IMR-90 (cell line): ENCODE data around the gene GKN1. TPM values are rescaled to one million over a fixed set of nuclear protein-coding genes. Genes with fewer than 3 reads are reported as not detected.

Experiments used
- ATAC-seq: fragments of 200-7000 bp; cut with Tn5 transposase; 2 replicates; pipeline ENCODE4 v1.9.1; 2020; ENCODE audit warnings: low read depth, mild to moderate bottlenecking, moderate library complexity
- BruUV-seq: library from RNA; stranded (reverse); fragments of 400-500 nt; replicated peaks from 2 replicates; lab custom pipeline; 2021; lab: Mats Ljungman, UMichigan
- CTCF ChIA-PET: fragments of 300-600 bp; formaldehyde crosslinking; extraction: SDS; loops from one replicate; lab custom pipeline; 2021; ENCODE audit warnings: antibody characterized with exemption; lab: Yijun Ruan, JAX
- POLR2A ChIA-PET: fragments of 300-600 bp; sonication (Branson Sonifier 250); formaldehyde crosslinking; loops from one replicate; lab custom pipeline; 2022; ENCODE audit warnings: antibody characterized with exemption; ENCODE audit not compliant: unreplicated experiment; lab: Charles Lee
- DNase-seq: peaks from one replicate; pipeline ENCODE4 v3.0.0; 2013
- H2AFZ ChIP-seq: replicated peaks from 2 replicates; pipeline ENCODE3; 2013; ENCODE audit warnings: low read length, mild to moderate bottlenecking; ENCODE audit not compliant: poor library complexity
- H2AK5ac ChIP-seq: 2 replicates; pipeline ENCODE4 v1.6.1; 2013; ENCODE audit warnings: low read depth, low read length, inconsistent platforms
- H2AK9ac ChIP-seq: replicated peaks from 2 replicates; pipeline ENCODE3; 2013; ENCODE audit warnings: mild to moderate bottlenecking, low read depth, low read length, moderate library complexity; ENCODE audit not compliant: poor library complexity
- H2BK120ac ChIP-seq: 2 replicates; pipeline ENCODE4 v1.6.1; 2013; ENCODE audit warnings: low read depth, low read length, inconsistent platforms
- H2BK15ac ChIP-seq: 3 replicates; pipeline ENCODE4 v1.6.1; 2013; ENCODE audit warnings: low read depth, low read length, inconsistent platforms
- H2BK20ac ChIP-seq: 2 replicates; pipeline ENCODE4 v1.6.1; 2013; ENCODE audit warnings: low read depth, mild to moderate bottlenecking, inconsistent platforms, low read length, moderate library complexity
- H2BK5ac ChIP-seq: 2 replicates; pipeline ENCODE4 v1.6.1; 2013; ENCODE audit warnings: mild to moderate bottlenecking, low read depth, low read length, inconsistent platforms; ENCODE audit not compliant: poor library complexity, severe bottlenecking
- H3K14ac ChIP-seq: replicated peaks from 2 replicates; pipeline ENCODE4 v1.6.1; 2013; ENCODE audit warnings: low read depth, low read length, inconsistent platforms
- H3K18ac ChIP-seq: 2 replicates; pipeline ENCODE4 v1.6.1; 2013; ENCODE audit warnings: low read depth, low read length, control low read depth
- H3K23ac ChIP-seq: 2 replicates; pipeline ENCODE4 v1.6.1; 2013; ENCODE audit warnings: low read depth, low read length, inconsistent platforms
- H3K27ac ChIP-seq: 2 replicates; pipeline ENCODE4 v1.5.1; 2013; ENCODE audit warnings: mild to moderate bottlenecking, control low read depth, low read length; ENCODE audit not compliant: insufficient read depth
- H3K27me3 ChIP-seq: 2 replicates; pipeline ENCODE4 v1.6.1; 2013; ENCODE audit warnings: low read length; ENCODE audit not compliant: control insufficient read depth, insufficient read depth
- H3K36me3 ChIP-seq: 2 replicates; pipeline ENCODE4 v1.6.1; 2013; ENCODE audit warnings: low read length, mixed read lengths; ENCODE audit not compliant: control insufficient read depth, insufficient read depth
- H3K4ac ChIP-seq: 2 replicates; pipeline ENCODE4 v1.6.1; 2013; ENCODE audit warnings: low read depth, low read length, inconsistent platforms
- H3K4me1 ChIP-seq: 2 replicates; pipeline ENCODE4 v1.6.1; 2013; ENCODE audit warnings: low read length, mixed read lengths; ENCODE audit not compliant: control insufficient read depth, insufficient read depth
- H3K4me2 ChIP-seq: 2 replicates; pipeline ENCODE4 v1.6.1; 2013; ENCODE audit warnings: low read depth, mild to moderate bottlenecking, control low read depth, low read length, moderate library complexity
- H3K4me3 ChIP-seq: 2 replicates; pipeline ENCODE4 v1.5.1; 2013; ENCODE audit warnings: low read depth, mild to moderate bottlenecking, control low read depth, low read length, moderate library complexity; ENCODE audit not compliant: insufficient read depth
- H3K56ac ChIP-seq: 2 replicates; pipeline ENCODE4 v1.6.1; 2013; ENCODE audit warnings: low read length, inconsistent platforms; ENCODE audit not compliant: insufficient read depth; ENCODE audit errors: extremely low read depth
- H3K79me1 ChIP-seq, 2 experiments: 2 replicates each; pipeline ENCODE4 v1.6.1; 2013; ENCODE audit warnings: low read length in 2 of 2, inconsistent platforms in 1 of 2, low read depth in 1 of 2
- H3K9ac ChIP-seq: 2 replicates; pipeline ENCODE4 v1.6.1; 2013; ENCODE audit warnings: low read depth, low read length, control low read depth
- H3K9me1 ChIP-seq: 2 replicates; pipeline ENCODE4 v1.6.1; 2013; ENCODE audit warnings: low read length, inconsistent platforms; ENCODE audit not compliant: insufficient read depth
- H3K9me3 ChIP-seq: 2 replicates; pipeline ENCODE4 v1.6.1; 2013; ENCODE audit warnings: low read length; ENCODE audit not compliant: control insufficient read depth, insufficient read depth
- H4K20me1 ChIP-seq: 2 replicates; pipeline ENCODE4 v1.6.1; 2013; ENCODE audit warnings: low read length, inconsistent platforms; ENCODE audit not compliant: insufficient read depth
- H4K5ac ChIP-seq: 2 replicates; pipeline ENCODE4 v1.6.1; 2013; ENCODE audit warnings: mild to moderate bottlenecking, low read depth, low read length, control low read depth
- H4K8ac ChIP-seq, 2 experiments: 2 replicates each; pipeline ENCODE4 v1.6.1; 2013; ENCODE audit warnings: low read depth in 2 of 2, low read length in 2 of 2, control low read depth in 1 of 2, inconsistent platforms in 1 of 2
- H4K91ac ChIP-seq: 2 replicates; pipeline ENCODE4 v1.6.1; 2013; ENCODE audit warnings: low read depth, low read length, inconsistent platforms; ENCODE audit not compliant: insufficient read depth
- BHLHE40 ChIP-seq: fragments of 150-350 bp; IDR thresholded peaks from 2 replicates; pipeline ENCODE4 v1.6.1; 2016; ENCODE audit warnings: mild to moderate bottlenecking, low read depth, low read length
- CEBPB ChIP-seq: IDR thresholded peaks from 2 replicates; pipeline ENCODE4 v1.6.1; 2012; ENCODE audit warnings: low read depth, low read length, improper control_type of control experiment
- CHD1 ChIP-seq: IDR thresholded peaks from 2 replicates; pipeline ENCODE4 v1.6.1; 2012; ENCODE audit warnings: low read depth, low read length, improper control_type of control experiment
- FOS ChIP-seq: fragments of 150-350 bp; IDR thresholded peaks from 2 replicates; pipeline ENCODE4 v1.6.1; 2016; ENCODE audit warnings: low read depth, low read length
- MAFK ChIP-seq: IDR thresholded peaks from 2 replicates; pipeline ENCODE4 v1.6.1; 2012; ENCODE audit warnings: low read depth, low read length, improper control_type of control experiment
- MAZ ChIP-seq: IDR thresholded peaks from 2 replicates; pipeline ENCODE4 v1.6.1; 2012; ENCODE audit warnings: low read depth, mild to moderate bottlenecking, low read length, improper control_type of control experiment, moderate library complexity, borderline replicate concordance
- MXI1 ChIP-seq: IDR thresholded peaks from 2 replicates; pipeline ENCODE4 v1.6.1; 2012; ENCODE audit warnings: low read depth, mild to moderate bottlenecking, low read length, moderate library complexity, borderline replicate concordance
- NFE2L2 ChIP-seq: fragments of 150-350 bp; IDR thresholded peaks from 2 replicates; pipeline ENCODE4 v1.6.1; 2016; ENCODE audit warnings: low read depth, mild to moderate bottlenecking, low read length
- POLR2A ChIP-seq: IDR thresholded peaks from 2 replicates; pipeline ENCODE4 v1.6.1; 2012; ENCODE audit warnings: mild to moderate bottlenecking, low read depth, low read length
- RAD21 ChIP-seq: IDR thresholded peaks from 2 replicates; pipeline ENCODE4 v1.6.1; 2012; ENCODE audit warnings: low read length, improper control_type of control experiment
- RCOR1 ChIP-seq: IDR thresholded peaks from 2 replicates; pipeline ENCODE4 v1.6.1; 2012; ENCODE audit warnings: mild to moderate bottlenecking, low read length, improper control_type of control experiment; ENCODE audit not compliant: insufficient replicate concordance
- RFX5 ChIP-seq: IDR thresholded peaks from 2 replicates; pipeline ENCODE4 v1.8.0; 2012; ENCODE audit warnings: low read depth, mild to moderate bottlenecking, low read length, moderate library complexity
- SMC3 ChIP-seq: fragments of 150-350 bp; IDR thresholded peaks from 2 replicates; pipeline ENCODE4 v1.6.1; 2016; ENCODE audit warnings: low read depth, mild to moderate bottlenecking, antibody characterized with exemption, low read length, moderate library complexity
- WGBS, 2 experiments: methylation state at CpG; one replicate each; pipeline versions ENCODE4 v1.1.5 to v1.1.7; 2013; ENCODE audit warnings: missing lambda C conversion rate in 2 of 2; ENCODE audit not compliant: insufficient read length in 1 of 2; ENCODE audit errors: extremely low coverage in 2 of 2; 5-methylcytosine and 5-hydroxymethylcytosine counted together
- dilution Hi-C: fragments of 300-500 bp; cut with HindIII; formaldehyde crosslinking; loops from one replicate; pipeline ENCODE4 v1.14.3; 2018; ENCODE audit warnings: low sequenced_read_pairs; ENCODE audit not compliant: unreplicated experiment
- in situ Hi-C: fragments of 300-500 bp; cut with MboI; formaldehyde crosslinking; loops from 3 replicates; pipeline ENCODE4 v1.14.3; 2019; ENCODE audit warnings: low sequenced_read_pairs, inconsistent platforms, mixed read lengths
- intact Hi-C: fragments of 100-400 bp; cut with micrococcal nuclease; formaldehyde crosslinking; loops from 2 replicates; pipeline ENCODE4 v1.10.0; 2022
- polyA plus RNA-seq, 3 experiments: library from polyadenylated mRNA; depleted of rRNA; stranded (reverse); fragments of >200 nt; gene quantifications; 2 replicates each; pipeline ENCODE4 v1.2.3, GENCODE V29; 2012; ENCODE audit warnings: low replicate concordance in 1 of 3
- total RNA-seq: library from RNA; depleted of rRNA; stranded (reverse); fragments of >200 nt; gene quantifications from 2 replicates; pipeline ENCODE4 v1.2.3, GENCODE V29; 2012
- TF ChIP-seq, protein P1 (sequence below): conservative IDR thresholded peaks from 2 replicates; pipeline ENCODE4 v1.5.1; 2012; ENCODE audit warnings: mild to moderate bottlenecking, low read depth, low read length, improper control_type of control experiment
- TF ChIP-seq, protein P2 (sequence below): fragments of 150-350 bp; IDR thresholded peaks from 2 replicates; pipeline ENCODE4 v1.6.1; 2017; ENCODE audit warnings: mild to moderate bottlenecking, antibody characterized with exemption, low read length, low read depth
- TF ChIP-seq, protein P3 (sequence below): fragments of 150-350 bp; IDR thresholded peaks from 2 replicates; pipeline ENCODE4 v1.6.1; 2016; ENCODE audit warnings: low read depth, mild to moderate bottlenecking, low read length, moderate library complexity, borderline replicate concordance

The GKN1 gene
- total and polyA plus RNA-seq, 2 of the 4 experiments (the other 2 are of a cell fraction), result not detected

DNA sequence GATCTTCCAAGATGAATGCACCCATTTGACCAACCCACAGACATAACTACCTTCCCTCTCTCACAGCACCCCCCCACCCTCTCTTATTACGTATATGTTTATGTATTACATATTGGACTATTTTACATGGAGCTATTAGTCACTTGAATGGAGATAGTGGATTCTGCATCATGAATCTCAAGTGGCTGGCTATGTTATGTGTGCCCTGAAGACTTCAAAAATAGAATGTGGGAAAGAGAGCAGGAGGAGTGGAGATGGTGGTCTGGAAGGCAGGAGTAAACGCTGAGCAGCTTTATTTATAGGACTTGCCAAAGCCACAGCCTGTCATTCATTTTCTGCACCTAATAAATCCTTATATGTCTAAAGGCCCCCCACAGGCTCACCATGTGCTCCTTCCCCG is 43.4 kb downstream of the GKN1 start:
- H3K9ac ChIP-seq, result no peak overlapping the region
- TF ChIP-seq CEBPB (no peak), NFE2L2 (no peak), RAD21 (no peak), MXI1 (no peak), MAFK (no peak), FOS (no peak), POLR2A (no peak), RCOR1 (no peak), CHD1 (no peak), SMC3 (no peak), MAZ (no peak), RFX5 (no peak), BHLHE40 (no peak)
- TF ChIP-seq, protein P1, sequence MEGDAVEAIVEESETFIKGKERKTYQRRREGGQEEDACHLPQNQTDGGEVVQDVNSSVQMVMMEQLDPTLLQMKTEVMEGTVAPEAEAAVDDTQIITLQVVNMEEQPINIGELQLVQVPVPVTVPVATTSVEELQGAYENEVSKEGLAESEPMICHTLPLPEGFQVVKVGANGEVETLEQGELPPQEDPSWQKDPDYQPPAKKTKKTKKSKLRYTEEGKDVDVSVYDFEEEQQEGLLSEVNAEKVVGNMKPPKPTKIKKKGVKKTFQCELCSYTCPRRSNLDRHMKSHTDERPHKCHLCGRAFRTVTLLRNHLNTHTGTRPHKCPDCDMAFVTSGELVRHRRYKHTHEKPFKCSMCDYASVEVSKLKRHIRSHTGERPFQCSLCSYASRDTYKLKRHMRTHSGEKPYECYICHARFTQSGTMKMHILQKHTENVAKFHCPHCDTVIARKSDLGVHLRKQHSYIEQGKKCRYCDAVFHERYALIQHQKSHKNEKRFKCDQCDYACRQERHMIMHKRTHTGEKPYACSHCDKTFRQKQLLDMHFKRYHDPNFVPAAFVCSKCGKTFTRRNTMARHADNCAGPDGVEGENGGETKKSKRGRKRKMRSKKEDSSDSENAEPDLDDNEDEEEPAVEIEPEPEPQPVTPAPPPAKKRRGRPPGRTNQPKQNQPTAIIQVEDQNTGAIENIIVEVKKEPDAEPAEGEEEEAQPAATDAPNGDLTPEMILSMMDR, result no peak
- TF ChIP-seq, protein P2, sequence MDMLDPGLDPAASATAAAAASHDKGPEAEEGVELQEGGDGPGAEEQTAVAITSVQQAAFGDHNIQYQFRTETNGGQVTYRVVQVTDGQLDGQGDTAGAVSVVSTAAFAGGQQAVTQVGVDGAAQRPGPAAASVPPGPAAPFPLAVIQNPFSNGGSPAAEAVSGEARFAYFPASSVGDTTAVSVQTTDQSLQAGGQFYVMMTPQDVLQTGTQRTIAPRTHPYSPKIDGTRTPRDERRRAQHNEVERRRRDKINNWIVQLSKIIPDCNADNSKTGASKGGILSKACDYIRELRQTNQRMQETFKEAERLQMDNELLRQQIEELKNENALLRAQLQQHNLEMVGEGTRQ, result no peak
- TF ChIP-seq, protein P3, sequence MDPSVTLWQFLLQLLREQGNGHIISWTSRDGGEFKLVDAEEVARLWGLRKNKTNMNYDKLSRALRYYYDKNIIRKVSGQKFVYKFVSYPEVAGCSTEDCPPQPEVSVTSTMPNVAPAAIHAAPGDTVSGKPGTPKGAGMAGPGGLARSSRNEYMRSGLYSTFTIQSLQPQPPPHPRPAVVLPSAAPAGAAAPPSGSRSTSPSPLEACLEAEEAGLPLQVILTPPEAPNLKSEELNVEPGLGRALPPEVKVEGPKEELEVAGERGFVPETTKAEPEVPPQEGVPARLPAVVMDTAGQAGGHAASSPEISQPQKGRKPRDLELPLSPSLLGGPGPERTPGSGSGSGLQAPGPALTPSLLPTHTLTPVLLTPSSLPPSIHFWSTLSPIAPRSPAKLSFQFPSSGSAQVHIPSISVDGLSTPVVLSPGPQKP, result no peak
- DNase-seq, result peak; percentile 49
- H3K27me3 ChIP-seq, result no peaks in the 10 kb centered on the region
- peaks cover 43 to 72% of the 10 kb centered on the region in 2 experiments for H3K79me1 ChIP-seq
- ChIA-PET CTCF (no interaction called here), POLR2A (no interaction called here)
- H2BK120ac ChIP-seq, result no peak overlapping the region
- H2BK5ac ChIP-seq, result no peak overlapping the region
- H2BK20ac ChIP-seq, result no peak overlapping the region
- no peak overlapping the region for H3K14ac ChIP-seq
- no peak overlapping the region for H3K27ac ChIP-seq
- peaks cover 14% of the 10 kb centered on the region for H3K36me3 ChIP-seq
- H3K4me1 ChIP-seq, result peaks cover 11% of the 10 kb centered on the region
- H3K18ac ChIP-seq, result no peak overlapping the region
- in situ Hi-C loops (loop anchor here (10.0 kb wide), 1 partner anchor 157 kb away; no protein-coding TSS in a partner anchor), intact Hi-C loops (loop anchor here (10.0 kb wide), 1 partner anchor 553 kb away; the partner anchor contains the start of genes APLF and FBXO48), dilution Hi-C loops (loop anchor here (25.0 kb wide), 1 partner anchor 294 kb away; no protein-coding TSS in a partner anchor)
- no peak overlapping the region for H4K8ac ChIP-seq
- no peak for ATAC-seq
- no peak overlapping the region for H4K5ac ChIP-seq
- no peak overlapping the region for H3K4me3 ChIP-seq
- H3K23ac ChIP-seq, result peak overlapping the region; percentile 26; the same call in 1 of the 2 replicates
- no peak overlapping the region for H2AK5ac ChIP-seq
- no peak overlapping the region for H3K56ac ChIP-seq
- peaks cover 64% of the 10 kb centered on the region for H4K20me1 ChIP-seq
- H2AK9ac ChIP-seq, result no peak overlapping the region
- H3K9me1 ChIP-seq, result peaks cover 31% of the 10 kb centered on the region
- H2BK15ac ChIP-seq, result no peak overlapping the region
- 80% methylated on average over 1 of the region's 3 CpGs; no CpG with 5 or more reads in 1 of the 2 experiments for WGBS, 2 experiments
- H4K91ac ChIP-seq, result no peak overlapping the region
- H3K4me2 ChIP-seq, result peak overlapping the region; percentile 18; the same call in 1 of the 2 replicates
- H2AFZ ChIP-seq, result no peak overlapping the region
- H3K4ac ChIP-seq, result no peak overlapping the region
- H3K9me3 ChIP-seq, result no peaks in the 10 kb centered on the region
- no TSS peak for BruUV-seq
